Left renal cortex interstitium (tissue), 4 donors: ENCODE results near the gene SPRY4. TPM values are rescaled to one million over a fixed set of nuclear protein-coding genes. Genes with fewer than 3 reads are reported as not detected.
"Not testable (repeated sequence)": the region's sequence is repeated elsewhere in the genome, so short reads cannot be mapped to it uniquely, and the experiment has no call there.

Source experiments
- DNase-seq, 4 donors: peaks; one replicate each; pipeline ENCODE4 v3.0.0-alpha.2; 2013; ENCODE audit warnings: low read depth in 4 of 4, low spot score in 2 of 4, missing footprints in 1 of 4
- polyA plus RNA-seq, 4 donors: library from polyadenylated mRNA; unstranded; fragments of 120-200 nt; gene quantifications; one replicate each; pipeline ENCODE4 v1.2.1, GENCODE V29; 2013; ENCODE audit not compliant: insufficient read length in 4 of 4

The SPRY4 gene
- polyA plus RNA-seq, 4 donors: 26.9 to 36.3 (median 32.2) TPM

GRCh38 chr5:142272596-142272995, 52.2 kb downstream of the SPRY4 start:
- not testable (repeated sequence) for DNase-seq

- DNase-seq: not testable (repeated sequence)
Measured at GRCh38 chr5:142264084-142264483, 60.7 kb downstream of the SPRY4 start.

GRCh38 chr5:142263346-142263745, 61.5 kb downstream of the SPRY4 start:
- DNase-seq: no peak

DNA sequence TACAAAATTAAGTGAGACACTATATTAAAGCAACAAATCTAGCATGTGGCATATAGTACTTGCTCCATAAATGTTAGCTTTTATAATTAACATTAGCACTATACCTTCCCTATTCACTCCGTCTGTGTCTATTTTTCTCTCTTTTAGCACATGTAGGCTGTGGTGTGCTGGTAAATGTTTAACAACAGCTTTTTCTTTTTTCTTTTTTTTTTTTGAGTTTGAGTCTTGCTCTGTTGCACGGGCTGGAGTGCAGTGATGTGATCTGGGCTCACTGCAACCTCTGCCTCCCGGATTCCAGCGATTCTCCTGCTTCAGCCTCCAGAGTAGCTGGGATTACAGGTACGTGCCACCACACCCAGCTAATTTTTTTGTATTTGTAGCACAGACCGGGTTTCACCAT, 62.1 kb downstream of the SPRY4 start:
- DNase-seq: no peak

Other genes with a start within 250 kb of the SPRY4 start
- 100 to 1,000 TPM; 101 to 147 (median 134) TPM for gene NDFIP1, start 216.2 kb downstream of the SPRY4 start, polyA plus RNA-seq